ENCODE data around the gene ANKRD33B. TPM values are rescaled to one million over a fixed set of nuclear protein-coding genes. Genes with fewer than 3 reads are reported as not detected.

The ANKRD33B gene
- total and polyA plus RNA-seq, 2 of the 13 experiments (the other 11 are each of a cell fraction or from before 2014, with no cell fraction given) = 0.02 TPM; not detected in 1

DNA sequence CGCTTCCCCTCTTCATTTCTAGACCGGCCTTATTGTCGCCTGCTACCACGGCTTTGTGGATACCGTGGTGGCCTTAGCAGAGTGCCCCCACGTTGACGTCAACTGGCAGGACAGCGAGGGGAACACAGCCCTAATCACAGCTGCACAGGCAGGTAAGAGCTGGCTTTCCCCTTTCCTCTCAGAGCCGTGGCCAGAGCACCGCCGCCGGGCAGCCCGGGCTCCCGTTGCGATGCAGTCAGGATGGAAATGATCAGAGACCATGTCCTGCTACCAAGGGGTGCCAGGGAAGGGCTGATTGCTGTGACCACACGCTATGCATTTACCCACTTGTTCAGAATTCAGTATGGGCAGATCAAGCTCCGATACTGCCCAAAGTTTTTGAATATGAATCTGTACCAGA lies 54.4 kb downstream of the ANKRD33B start (continued):
- TF ChIP-seq, protein P1, sequence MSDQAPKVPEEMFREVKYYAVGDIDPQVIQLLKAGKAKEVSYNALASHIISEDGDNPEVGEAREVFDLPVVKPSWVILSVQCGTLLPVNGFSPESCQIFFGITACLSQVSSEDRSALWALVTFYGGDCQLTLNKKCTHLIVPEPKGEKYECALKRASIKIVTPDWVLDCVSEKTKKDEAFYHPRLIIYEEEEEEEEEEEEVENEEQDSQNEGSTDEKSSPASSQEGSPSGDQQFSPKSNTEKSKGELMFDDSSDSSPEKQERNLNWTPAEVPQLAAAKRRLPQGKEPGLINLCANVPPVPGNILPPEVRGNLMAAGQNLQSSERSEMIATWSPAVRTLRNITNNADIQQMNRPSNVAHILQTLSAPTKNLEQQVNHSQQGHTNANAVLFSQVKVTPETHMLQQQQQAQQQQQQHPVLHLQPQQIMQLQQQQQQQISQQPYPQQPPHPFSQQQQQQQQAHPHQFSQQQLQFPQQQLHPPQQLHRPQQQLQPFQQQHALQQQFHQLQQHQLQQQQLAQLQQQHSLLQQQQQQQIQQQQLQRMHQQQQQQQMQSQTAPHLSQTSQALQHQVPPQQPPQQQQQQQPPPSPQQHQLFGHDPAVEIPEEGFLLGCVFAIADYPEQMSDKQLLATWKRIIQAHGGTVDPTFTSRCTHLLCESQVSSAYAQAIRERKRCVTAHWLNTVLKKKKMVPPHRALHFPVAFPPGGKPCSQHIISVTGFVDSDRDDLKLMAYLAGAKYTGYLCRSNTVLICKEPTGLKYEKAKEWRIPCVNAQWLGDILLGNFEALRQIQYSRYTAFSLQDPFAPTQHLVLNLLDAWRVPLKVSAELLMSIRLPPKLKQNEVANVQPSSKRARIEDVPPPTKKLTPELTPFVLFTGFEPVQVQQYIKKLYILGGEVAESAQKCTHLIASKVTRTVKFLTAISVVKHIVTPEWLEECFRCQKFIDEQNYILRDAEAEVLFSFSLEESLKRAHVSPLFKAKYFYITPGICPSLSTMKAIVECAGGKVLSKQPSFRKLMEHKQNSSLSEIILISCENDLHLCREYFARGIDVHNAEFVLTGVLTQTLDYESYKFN (CRISPR knock-in tag; conservative IDR thresholded peaks at IDR 0.05) = no peak
- TF ChIP-seq PAX8 (CRISPR knock-in tag; IDR thresholded peaks at IDR 0.05; ENCODE audit: borderline replicate concordance) = no peak
- no peak for TF ChIP-seq ONECUT2 (CRISPR knock-in tag; IDR thresholded peaks at IDR 0.05)
- TF ChIP-seq ZMYM2 (CRISPR knock-in tag; IDR thresholded peaks at IDR 0.05) = no peak
- TF ChIP-seq RFX1 (IDR thresholded peaks at IDR 0.05) = no peak
- TF ChIP-seq SOX5 (CRISPR knock-in tag; IDR thresholded peaks at IDR 0.05; ENCODE audit: borderline replicate concordance) = no peak

DNA sequence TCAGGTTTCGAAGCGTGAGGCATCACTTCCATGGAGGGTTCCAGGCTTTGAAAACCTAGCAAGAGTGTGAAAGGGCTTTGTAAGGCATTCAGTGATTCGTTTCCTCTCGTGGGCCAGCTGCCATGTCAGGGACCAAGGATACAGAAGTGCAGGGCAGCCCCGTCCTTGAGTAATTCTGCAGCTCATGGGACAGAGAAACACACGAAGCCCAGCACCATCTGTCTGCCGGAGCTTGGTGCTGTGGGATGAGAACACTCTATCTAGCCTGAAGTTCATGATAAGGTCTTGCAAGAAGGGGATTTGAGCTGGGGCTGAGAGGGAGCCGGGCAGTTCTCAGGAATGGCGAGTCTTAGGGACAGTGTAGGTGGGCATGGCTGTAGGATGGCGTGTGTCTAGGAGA lies 55.8 kb downstream of the ANKRD33B start:
- ATAC-seq (no peak), DNase-seq (ENCODE audit: low spot score) (no peak), FAIRE-seq (no peak)
- WGBS (ENCODE audit: low lambda C conversion rate) = 18% methylated on average over 10 of the region's 10 CpGs
- no TSS peak for BruUV-seq (replicated peaks)
- Histone ChIP-seq H3K9ac (ENCODE audit: insufficient read depth, low read depth, low read length) (no peak overlapping the region), H3K9me3 (ENCODE audit: low read length) (no peaks in the 10 kb centered on the region), H3K79me2 (ENCODE audit: insufficient read depth, low read length) (no peaks in the 10 kb centered on the region), H3K4me2 (ENCODE audit: low read depth, low read length) (no peak overlapping the region), H3K4me1 (ENCODE audit: insufficient read depth, low read length) (peaks cover 7% of the 10 kb centered on the region), H3K27me3 (ENCODE audit: control insufficient read depth in 1 of 2, insufficient read depth in 2 of 2, low read length in 2 of 2) (peaks cover 1 to 12% of the 10 kb centered on the region in 2 experiments; a peak in 3 of 5 replicates), H3K36me3 (replicated peaks in 1 of 2; ENCODE audit: control insufficient read depth in 1 of 2, insufficient read depth in 2 of 2, low read length in 2 of 2) (no peaks in the 10 kb centered on the region), H3K27ac (ENCODE audit: extremely low read length, insufficient read depth, low read length) (no peak overlapping the region), H2AFZ (ENCODE audit: low read length) (no peak overlapping the region), H4K20me1 (ENCODE audit: insufficient read depth, low read length) (no peaks in the 10 kb centered on the region), H3K4me3 (replicated peaks in 1 of 3; ENCODE audit: insufficient read depth in 1 of 3, low read depth in 2 of 3, low read length in 3 of 3) (no peak overlapping the region)
- in situ Hi-C loops (cut with HindIII; ENCODE audit: extremely low pct_ligation_motif_present, low pct_unique_long_range_greater_than_20kb) (loop anchor here (10.0 kb wide), 1 partner anchor 335 kb away; no protein-coding TSS in a partner anchor), intact Hi-C loops (cut with micrococcal nuclease; ENCODE audit: unreplicated experiment) (no loop called here)
- POLR2A ChIA-PET = no interaction called here
- CTCF ChIA-PET (ENCODE audit: low intra/inter-chr PET ratio, low total read pairs) = no interaction called here
- TF ChIP-seq ZBTB20 (CRISPR knock-in tag; IDR thresholded peaks at IDR 0.05; ENCODE audit: borderline replicate concordance, low read depth) (no peak), ZNF205 (CRISPR knock-in tag; IDR thresholded peaks at IDR 0.05) (no peak), AKAP8 (CRISPR knock-in tag; IDR thresholded peaks at IDR 0.05) (no peak), SIN3B (IDR thresholded peaks at IDR 0.05; ENCODE audit: low read length) (no peak), FOXM1 (CRISPR knock-in tag; IDR thresholded peaks at IDR 0.05) (no peak), ATF2 (CRISPR knock-in tag; IDR thresholded peaks at IDR 0.05) (no peak), RARG (CRISPR knock-in tag; IDR thresholded peaks at IDR 0.05; ENCODE audit: low read depth) (no peak), TCF7 (IDR thresholded peaks at IDR 0.05; ENCODE audit: low read depth) (no peak), WIZ (CRISPR knock-in tag; IDR thresholded peaks at IDR 0.05) (no peak), ZNF570 (CRISPR knock-in tag; IDR thresholded peaks at IDR 0.05; ENCODE audit: borderline replicate concordance) (no peak)
